ENCODE results near the gene FAM174B.

The FAM174B gene

GRCh38 chr15:92666780-92667179 lies 11.2 kb upstream of the FAM174B start:
- no peak overlapping the region for H3K4me2 ChIP-seq
- H3K79me2 ChIP-seq (ENCODE audit: insufficient read depth, low read depth): no peaks in the 10 kb centered on the region
- no peaks in the 10 kb centered on the region for H3K27me3 ChIP-seq (ENCODE audit: insufficient read depth, low read depth)
- peaks cover 41% of the 10 kb centered on the region for H3K4me1 ChIP-seq (ENCODE audit: low read depth, poor library complexity, severe bottlenecking)
- no peaks in the 10 kb centered on the region for H4K20me1 ChIP-seq (ENCODE audit: insufficient read depth)
- no peak overlapping the region for H3K4me3 ChIP-seq (IDR thresholded peaks at IDR 0.05; ENCODE audit: insufficient read depth, low read depth, low read length)
- H3K9ac ChIP-seq: no peak overlapping the region
- no peak overlapping the region for H2AFZ ChIP-seq (ENCODE audit: low read depth)
- no peak overlapping the region for H3K27ac ChIP-seq
- no peak for TF ChIP-seq CTCF (conservative IDR thresholded peaks at IDR 0.05; ENCODE audit: low read depth, low read length)
- H3K36me3 ChIP-seq (ENCODE audit: insufficient read depth): no peaks in the 10 kb centered on the region

DNA sequence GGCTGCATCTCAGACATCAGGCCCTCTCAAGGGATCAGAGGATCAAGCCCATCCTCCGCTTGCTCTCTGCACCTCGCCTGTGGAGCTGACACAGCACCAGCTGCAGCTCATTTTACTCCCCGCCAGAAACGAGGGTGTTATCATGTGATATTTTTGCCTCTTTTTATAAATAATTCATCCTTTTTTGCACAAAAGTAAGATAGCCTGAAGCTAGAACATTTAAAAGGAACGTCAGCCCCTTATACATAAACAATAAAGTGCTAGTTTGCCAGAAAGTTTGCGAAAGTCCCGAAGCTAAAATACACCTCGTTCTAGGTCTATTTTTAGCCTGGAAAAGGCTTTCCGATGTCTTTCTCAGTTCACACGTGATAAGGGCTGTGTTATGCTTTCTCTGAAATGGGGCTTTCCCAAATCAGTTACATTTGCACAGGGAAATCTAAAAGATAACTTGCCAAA lies 9.6 kb upstream of the FAM174B start:
- no peak for TF ChIP-seq CTCF (conservative IDR thresholded peaks at IDR 0.05; ENCODE audit: low read depth, low read length)
- no peaks in the 10 kb centered on the region for H3K79me2 ChIP-seq (ENCODE audit: insufficient read depth, low read depth)
- peak overlapping the region; percentile 59 for H3K4me2 ChIP-seq
- no peak overlapping the region for H3K4me3 ChIP-seq (IDR thresholded peaks at IDR 0.05; ENCODE audit: insufficient read depth, low read depth, low read length)
- H3K27ac ChIP-seq: peak overlapping the region; percentile 49
- H3K9ac ChIP-seq: peak overlapping the region; percentile 6; the same call in 1 of the 2 replicates
- H3K36me3 ChIP-seq (ENCODE audit: insufficient read depth): no peaks in the 10 kb centered on the region
- H4K20me1 ChIP-seq (ENCODE audit: insufficient read depth): no peaks in the 10 kb centered on the region
- H3K27me3 ChIP-seq (ENCODE audit: insufficient read depth, low read depth): no peaks in the 10 kb centered on the region
- peak overlapping the region; percentile 84 for H2AFZ ChIP-seq (ENCODE audit: low read depth)
- H3K4me1 ChIP-seq (ENCODE audit: low read depth, poor library complexity, severe bottlenecking): peaks cover 41% of the 10 kb centered on the region

DNA sequence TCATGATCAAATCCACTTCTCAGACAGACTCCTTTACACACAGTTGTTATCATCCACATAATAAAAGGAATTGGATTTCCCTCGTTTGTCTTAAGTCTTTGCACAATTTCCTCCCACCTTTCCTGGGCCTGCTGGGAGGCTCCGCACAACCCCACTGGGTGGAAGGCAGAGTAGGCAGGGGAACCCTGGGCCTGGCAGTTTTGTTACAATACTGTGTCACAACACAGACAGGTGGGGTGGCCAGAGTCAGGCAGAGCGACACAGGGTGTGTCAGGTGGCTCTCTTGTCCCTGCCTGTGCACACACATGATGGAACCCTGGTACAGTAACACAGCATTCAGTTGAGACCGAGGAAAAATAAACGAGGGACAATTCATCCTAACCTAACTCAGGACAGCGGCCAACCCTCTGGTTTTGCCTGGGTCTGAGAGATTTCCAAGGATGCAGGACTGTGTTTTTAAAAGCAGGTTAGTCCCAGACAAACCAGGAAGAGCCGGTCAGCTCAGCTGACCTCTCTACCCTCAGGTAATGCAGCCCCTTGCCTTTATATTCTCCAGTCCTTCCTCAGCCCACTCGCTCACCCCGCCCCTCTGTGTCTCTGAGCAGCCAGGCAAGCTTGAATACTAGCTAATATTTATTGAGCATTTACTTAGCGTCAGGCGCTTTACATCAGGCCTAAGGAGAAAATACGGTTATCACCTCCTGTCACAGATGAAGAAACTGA lies 8.8 kb upstream of the FAM174B start:
- TF ChIP-seq CTCF (conservative IDR thresholded peaks at IDR 0.05; ENCODE audit: low read depth, low read length): no peak
- peak overlapping the region; percentile 49; the same call in 1 of the 2 replicates for H3K27ac ChIP-seq

DNA sequence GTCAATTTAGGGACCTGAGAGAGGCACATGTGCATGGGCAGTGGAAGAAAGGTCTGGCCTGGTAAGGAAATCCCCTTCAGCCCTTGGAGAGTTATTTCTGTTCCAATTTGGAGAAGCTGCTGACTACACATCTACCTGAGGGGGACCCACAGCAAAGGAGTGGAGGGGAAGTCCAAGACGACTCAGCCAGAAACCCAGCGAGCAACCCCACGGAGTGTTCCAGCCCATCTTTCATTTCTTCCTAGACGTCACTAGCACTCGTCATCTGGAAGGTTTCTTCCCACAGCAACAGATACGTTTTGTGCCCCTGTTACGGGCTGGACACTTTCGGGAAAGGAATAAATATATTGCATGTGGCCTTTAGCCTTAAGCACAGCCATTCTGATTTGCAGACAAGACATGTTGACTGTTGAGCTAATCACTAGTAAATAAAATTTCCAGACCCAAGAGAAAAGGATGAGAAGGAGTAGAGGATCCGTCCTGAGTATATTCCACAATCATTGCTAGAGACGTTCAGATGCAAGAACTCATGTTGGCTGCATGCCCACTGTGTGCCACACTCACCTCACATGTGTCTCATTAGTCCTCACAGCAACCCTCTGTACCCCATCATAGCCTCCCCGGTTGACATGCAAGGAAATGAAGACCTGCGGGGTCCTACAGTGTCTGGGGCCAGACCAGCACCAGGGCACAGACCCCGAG lies 7.8 kb upstream of the FAM174B start:
- no peak overlapping the region for H3K4me3 ChIP-seq (IDR thresholded peaks at IDR 0.05; ENCODE audit: insufficient read depth, low read depth, low read length)

More for the DNA sequence above, 8.8 kb upstream of the FAM174B start:
- Histone ChIP-seq H2AFZ (ENCODE audit: low read depth) (peak overlapping the region; percentile 84), H3K9ac (no peak overlapping the region), H3K79me2 (ENCODE audit: insufficient read depth, low read depth) (no peaks in the 10 kb centered on the region), H3K4me1 (ENCODE audit: low read depth, poor library complexity, severe bottlenecking) (peaks cover 41% of the 10 kb centered on the region), H4K20me1 (ENCODE audit: insufficient read depth) (no peaks in the 10 kb centered on the region), H3K36me3 (ENCODE audit: insufficient read depth) (no peaks in the 10 kb centered on the region), H3K27me3 (ENCODE audit: insufficient read depth, low read depth) (no peaks in the 10 kb centered on the region), H3K4me2 (peak overlapping the region; percentile 59), H3K4me3 (IDR thresholded peaks at IDR 0.05; ENCODE audit: insufficient read depth, low read depth, low read length) (no peak overlapping the region)

More for the DNA sequence above, 7.8 kb upstream of the FAM174B start:
- peak overlapping the region; percentile 49 for H3K4me2 ChIP-seq
- TF ChIP-seq CTCF (conservative IDR thresholded peaks at IDR 0.05; ENCODE audit: low read depth, low read length): no peak
- H3K27me3 ChIP-seq (ENCODE audit: insufficient read depth, low read depth): no peaks in the 10 kb centered on the region
- H3K27ac ChIP-seq: peak overlapping the region; percentile 19; the same call in 1 of the 2 replicates
- H2AFZ ChIP-seq (ENCODE audit: low read depth): peak overlapping the region; percentile 27; the same call in 1 of the 2 replicates
- H3K79me2 ChIP-seq (ENCODE audit: insufficient read depth, low read depth): no peaks in the 10 kb centered on the region
- H3K36me3 ChIP-seq (ENCODE audit: insufficient read depth): no peaks in the 10 kb centered on the region
- no peak overlapping the region for H3K9ac ChIP-seq
- peaks cover 41% of the 10 kb centered on the region for H3K4me1 ChIP-seq (ENCODE audit: low read depth, poor library complexity, severe bottlenecking)
- no peaks in the 10 kb centered on the region for H4K20me1 ChIP-seq (ENCODE audit: insufficient read depth)
